ENCODE data around the gene VGF.
"Not testable (repeated sequence)": the region's sequence is repeated elsewhere in the genome, so short reads cannot be mapped to it uniquely, and the experiment has no call there.

The VGF gene

GRCh38 chr7:101113836-101114235, 51.5 kb downstream of the VGF start:
- no peak for DNase-seq

DNA sequence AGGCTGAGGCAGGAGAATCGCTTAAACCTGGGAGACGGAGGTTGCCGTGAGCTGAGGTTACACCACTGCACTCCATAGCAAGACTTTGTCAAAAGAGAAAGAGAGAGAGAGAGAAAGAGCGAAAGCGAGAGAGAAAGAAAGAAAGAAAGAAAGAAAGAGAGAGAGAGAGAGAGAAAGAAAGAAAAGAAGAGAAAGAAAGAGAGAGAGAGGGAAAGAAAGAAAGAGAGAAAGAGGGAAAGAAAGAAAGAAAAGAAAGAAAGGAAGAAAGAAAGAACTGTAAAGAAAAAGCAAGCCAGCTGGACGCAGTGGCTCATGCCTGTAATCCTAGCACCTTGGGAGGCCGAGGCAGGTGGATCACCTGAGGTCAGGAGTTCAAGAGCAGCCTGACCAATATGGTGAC, 52.2 kb downstream of the VGF start:
- DNase-seq: not testable (repeated sequence)

Measured in NCI-H1048 (cell line).